ENCODE results near the gene UVRAG.
"Not testable (repeated sequence)": the region's sequence is repeated elsewhere in the genome, so short reads cannot be mapped to it uniquely, and the experiment has no call there.

Gene UVRAG

DNA sequence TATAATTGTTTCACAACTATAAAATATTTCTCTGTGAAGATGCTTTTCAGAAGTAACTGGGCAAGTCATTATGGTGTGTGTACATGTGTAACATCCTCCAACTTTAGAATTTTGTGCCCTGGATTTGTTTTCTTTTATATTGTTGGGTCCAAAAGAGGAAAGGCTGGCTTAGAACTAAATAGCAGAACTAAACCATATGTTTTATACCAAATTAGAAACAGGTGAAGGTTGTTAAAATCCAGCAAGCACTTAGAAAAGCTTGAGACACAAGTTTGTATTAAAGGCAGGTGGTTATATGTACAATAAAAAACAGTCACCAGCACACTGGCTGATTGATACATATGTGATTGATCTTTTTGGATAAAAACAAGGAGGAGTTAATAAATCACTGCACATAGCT is 232.8 kb downstream of the UVRAG start:
- no peak for TF ChIP-seq CTCF (IDR thresholded peaks at IDR 0.05; ENCODE audit: control insufficient read depth, extremely low read depth, insufficient read depth)
- no peak overlapping the region for H3K4me3 ChIP-seq (ENCODE audit: low read depth, low read length)
- no peak for DNase-seq (ENCODE audit: low read depth)

DNA sequence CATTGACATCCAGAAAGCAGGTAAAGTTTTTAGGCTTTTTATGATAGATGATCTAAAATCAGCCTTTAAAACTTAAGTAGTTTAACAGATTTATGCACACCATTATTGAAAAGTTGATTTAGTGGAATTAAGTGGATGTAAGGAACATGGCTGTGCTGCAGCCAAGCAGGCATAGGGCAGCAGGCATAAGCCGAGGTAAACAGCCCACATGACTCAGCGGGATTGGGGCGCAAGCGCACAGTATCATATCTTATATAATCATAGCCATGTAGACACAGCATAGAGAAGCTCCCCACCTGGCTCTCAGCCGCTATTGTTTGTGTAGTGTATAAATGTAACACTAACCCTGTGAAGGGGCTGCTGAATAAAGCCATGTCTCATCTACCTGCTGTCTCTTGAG is 233.8 kb downstream of the UVRAG start:
- TF ChIP-seq CTCF (IDR thresholded peaks at IDR 0.05; ENCODE audit: control insufficient read depth, extremely low read depth, insufficient read depth), result no peak
- no peak overlapping the region for H3K4me3 ChIP-seq (ENCODE audit: low read depth, low read length)
- no peak for DNase-seq (ENCODE audit: low read depth)

DNA sequence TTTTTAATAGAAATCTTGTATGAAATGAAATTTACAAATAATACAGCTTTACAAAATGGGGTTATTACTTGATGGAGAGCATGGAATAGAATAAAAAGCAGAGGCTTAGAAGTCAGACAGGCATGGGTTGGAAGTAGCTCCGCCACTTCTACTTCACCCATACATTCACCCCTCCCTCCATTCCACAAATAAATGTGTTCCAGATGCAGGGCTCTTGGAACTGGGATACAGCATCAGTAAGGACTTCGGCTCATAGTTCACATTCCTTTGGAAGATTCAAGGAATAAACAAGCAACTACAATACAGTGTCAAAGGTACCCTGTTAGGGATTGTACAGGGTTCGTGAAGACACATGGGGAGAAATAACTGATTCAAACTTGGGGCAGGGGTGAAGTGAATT is 234.5 kb downstream of the UVRAG start:
- H3K4me3 ChIP-seq (ENCODE audit: low read depth, low read length), result no peak overlapping the region
- TF ChIP-seq CTCF (IDR thresholded peaks at IDR 0.05; ENCODE audit: control insufficient read depth, extremely low read depth, insufficient read depth), result no peak

DNA sequence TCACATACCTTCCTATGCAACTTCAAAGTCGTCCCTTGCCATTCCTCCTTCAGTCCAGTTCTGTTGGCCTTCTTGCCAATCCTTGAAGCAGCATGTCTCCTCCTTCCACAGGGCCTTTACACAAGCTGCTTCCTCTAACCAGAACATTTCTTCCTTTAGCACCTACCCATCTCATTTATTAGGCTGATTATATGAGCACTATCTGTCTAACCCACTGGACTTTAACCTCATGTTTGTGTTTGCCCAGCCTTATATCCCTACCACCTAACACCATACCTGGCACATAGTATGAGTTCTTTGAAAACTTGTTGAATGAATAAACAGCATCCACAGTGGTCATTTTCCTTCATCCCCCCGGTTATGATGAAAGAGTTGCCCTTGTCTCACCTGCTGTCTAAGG is 236.9 kb downstream of the UVRAG start:
- no peak for DNase-seq (ENCODE audit: low read depth)
- H3K4me3 ChIP-seq (ENCODE audit: low read depth, low read length), result no peak overlapping the region
- no peak for TF ChIP-seq CTCF (IDR thresholded peaks at IDR 0.05; ENCODE audit: control insufficient read depth, extremely low read depth, insufficient read depth)

More for the DNA sequence above, 234.5 kb downstream of the UVRAG start:
- no peak for DNase-seq (ENCODE audit: low read depth)

GRCh38 chr11:76054330-76054729 is 239.3 kb downstream of the UVRAG start:
- H3K4me3 ChIP-seq (ENCODE audit: low read depth, low read length), result no peak overlapping the region
- TF ChIP-seq CTCF (IDR thresholded peaks at IDR 0.05; ENCODE audit: control insufficient read depth, extremely low read depth, insufficient read depth), result no peak
- DNase-seq (ENCODE audit: low read depth), result no peak

DNA sequence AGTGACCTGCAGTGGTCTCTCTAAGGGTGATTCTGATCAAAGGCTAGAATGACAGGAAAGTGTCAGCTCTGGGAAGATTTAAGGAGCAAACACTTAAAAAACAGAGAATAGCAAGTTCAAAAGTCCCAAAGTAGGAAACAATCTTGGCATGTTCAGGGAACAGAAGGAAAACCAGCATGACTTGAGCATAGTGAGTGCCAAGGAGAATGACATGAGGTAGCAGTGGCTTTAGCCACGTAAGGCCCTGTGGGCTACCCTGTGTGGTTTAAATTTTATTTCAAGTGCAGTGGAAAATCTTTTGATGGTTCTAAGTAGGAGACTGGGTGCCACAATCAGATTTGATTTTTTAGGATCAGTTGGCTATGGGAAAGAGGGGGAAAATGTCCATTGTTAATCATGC is 241.9 kb downstream of the UVRAG start:
- DNase-seq (ENCODE audit: low read depth), result no peak
- TF ChIP-seq CTCF (IDR thresholded peaks at IDR 0.05; ENCODE audit: control insufficient read depth, extremely low read depth, insufficient read depth), result no peak
- H3K4me3 ChIP-seq (ENCODE audit: low read depth, low read length), result no peak overlapping the region

GRCh38 chr11:76060475-76061036 is 245.5 kb downstream of the UVRAG start:
- not testable (repeated sequence) for DNase-seq (ENCODE audit: low read depth); H3K4me3 ChIP-seq (ENCODE audit: low read depth, low read length)

Measured in LNCaP clone FGC (cell line).